Fibroblast of villous mesenchyme (primary cell): ENCODE measurements around the gene ROPN1B. TPM values are rescaled to one million over a fixed set of nuclear protein-coding genes. Genes with fewer than 3 reads are reported as not detected.
"Not testable (repeated sequence)": the region's sequence is repeated elsewhere in the genome, so short reads cannot be mapped to it uniquely, and the experiment has no call there.

ENCODE experiments used
- DNase-seq: peaks from one replicate; pipeline ENCODE4 v3.0.0-alpha.2; 2010; ENCODE audit warnings: low read depth
- H3K4me3 ChIP-seq: 2 replicates; pipeline ENCODE4 v1.5.1; 2011; ENCODE audit warnings: low read depth, mild to moderate bottlenecking, low read length
- CTCF ChIP-seq: IDR thresholded peaks from 2 replicates; pipeline ENCODE4 v1.5.1; 2012; ENCODE audit warnings: low read depth, mild to moderate bottlenecking, low read length; ENCODE audit not compliant: insufficient read depth
- total RNA-seq: library from RNA; depleted of rRNA; stranded (reverse); fragments of >200 nt; gene quantifications from 2 replicates; pipeline ENCODE4 v1.2.3, GENCODE V29; 2012

Gene ROPN1B
- total RNA-seq, 1 donor: 0.43 TPM

GRCh38 chr3:125960066-125960424 lies 8.9 kb upstream of the ROPN1B start:
- DNase-seq: no peak
- no peak overlapping the region for H3K4me3 ChIP-seq
- TF ChIP-seq CTCF: no peak

DNA sequence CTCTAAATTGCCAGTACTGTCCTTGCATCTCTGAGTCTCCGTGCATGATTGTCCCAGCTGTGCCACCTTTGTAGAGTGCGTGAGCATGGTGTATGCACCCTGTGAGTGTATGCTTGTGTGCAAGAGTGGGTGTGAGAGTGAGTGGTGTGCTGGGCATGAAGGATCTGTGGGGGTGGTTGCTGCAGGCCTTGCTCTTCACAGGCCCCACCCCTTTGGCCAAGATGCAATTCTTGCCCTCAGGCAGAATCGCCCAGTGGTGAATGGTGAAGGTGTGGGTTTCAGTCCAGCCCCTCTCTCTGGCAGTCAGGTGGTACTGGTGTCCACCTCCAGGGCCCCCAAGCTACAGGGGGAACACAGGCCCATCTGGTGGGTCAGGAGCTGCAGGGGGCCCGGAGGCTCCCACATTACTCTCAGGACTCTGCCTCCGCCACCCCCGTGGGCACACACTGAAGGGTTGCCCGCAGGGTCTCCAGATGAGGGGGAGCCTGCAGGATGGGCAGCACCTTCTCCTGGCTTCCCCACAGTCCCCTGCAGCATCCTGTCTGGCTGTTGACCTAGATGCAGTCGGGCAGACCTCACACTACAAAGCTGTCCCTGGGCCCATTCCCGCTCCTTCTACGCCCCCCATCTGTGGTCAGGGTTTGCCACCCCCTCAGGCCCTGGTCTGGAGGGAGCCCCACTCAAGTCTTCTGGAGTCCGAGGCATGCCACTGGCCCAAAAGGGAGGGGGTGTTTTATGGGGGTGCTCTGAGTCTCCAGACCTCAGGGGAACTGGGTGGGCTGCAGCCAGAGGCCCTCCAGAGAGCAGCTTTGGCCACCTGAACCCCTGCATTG lies 8.3 kb upstream of the ROPN1B start:
- DNase-seq: no peak
- H3K4me3 ChIP-seq: no peak overlapping the region
- TF ChIP-seq CTCF: no peak

GRCh38 chr3:125961289-125961589 lies 7.7 kb upstream of the ROPN1B start:
- no peak for DNase-seq
- TF ChIP-seq CTCF: no peak
- H3K4me3 ChIP-seq: no peak overlapping the region

GRCh38 chr3:125963834-125964233 lies 5.1 kb upstream of the ROPN1B start:
- DNase-seq, H3K4me3 ChIP-seq: not testable (repeated sequence)

DNA sequence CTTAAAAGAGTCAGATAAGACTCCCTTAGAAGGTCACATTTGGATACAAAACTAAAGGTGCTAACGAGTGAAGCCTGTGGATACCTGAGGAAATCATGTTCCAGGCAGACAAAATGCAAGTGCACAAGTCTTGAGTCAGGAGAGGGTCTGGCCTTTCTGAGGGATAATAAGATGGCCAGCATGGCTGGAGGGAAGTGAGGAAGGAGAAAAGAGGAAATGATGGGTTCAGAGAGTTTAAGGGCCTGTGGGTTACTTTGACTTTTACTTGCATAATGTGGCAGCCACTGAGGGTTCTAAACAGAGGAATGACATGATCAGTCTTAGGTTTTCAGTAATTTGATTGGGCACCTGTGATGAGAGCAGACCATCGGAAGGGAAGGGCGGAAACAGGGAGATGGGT lies 3.5 kb upstream of the ROPN1B start:
- no peak for DNase-seq
- TF ChIP-seq CTCF: no peak
- H3K4me3 ChIP-seq: no peak overlapping the region

GRCh38 chr3:125967156-125967555 lies 1.8 kb upstream of the ROPN1B start:
- H3K4me3 ChIP-seq: no peak overlapping the region
- TF ChIP-seq CTCF: no peak
- DNase-seq: no peak

- not testable (repeated sequence) for DNase-seq, H3K4me3 ChIP-seq
Observed at GRCh38 chr3:125968121-125968520, 857 bp upstream of the ROPN1B start.
